ENCODE measurements around the gene CASP14.

DNA sequence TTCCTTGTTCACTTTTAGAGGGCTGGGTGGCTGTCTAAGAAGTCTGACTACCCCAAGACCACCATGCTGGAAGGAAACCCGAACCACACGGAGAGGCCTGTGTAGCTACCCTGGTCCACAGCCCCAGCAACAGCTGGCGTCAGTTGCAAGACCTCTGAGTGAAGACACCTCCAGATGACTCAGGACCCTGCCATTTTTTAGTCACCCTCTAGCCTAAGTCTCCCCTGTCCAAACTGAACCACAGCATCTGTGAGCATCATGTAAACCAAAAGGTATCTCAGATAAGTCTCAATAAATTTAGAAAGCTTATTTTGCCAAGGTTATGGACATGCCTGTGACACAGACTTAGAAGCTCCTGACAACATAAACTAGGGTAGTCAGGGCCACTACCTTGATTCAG, 55.8 kb downstream of the CASP14 start:
- TF ChIP-seq POLR2AphosphoS5 (IDR thresholded peaks at IDR 0.05; ENCODE audit: low read depth, low read length) (no peak), POLR2A (IDR thresholded peaks at IDR 0.05; ENCODE audit: low read depth, low read length) (no peak), TAF1 (IDR thresholded peaks at IDR 0.05; ENCODE audit: borderline replicate concordance, low read depth, low read length) (no peak)

All from GM12892 (cell line).